GM21528 (cell line): ENCODE data around the gene MZT1.

Source experiments
- ATAC-seq: cut with Tn5 transposase; IDR thresholded peaks from one replicate; pipeline ENCODE4 v1.9.1; 2021; ENCODE audit warnings: mild to moderate bottlenecking, moderate library complexity; ENCODE audit not compliant: unreplicated experiment, low FRiP score

The MZT1 gene

GRCh38 chr13:72689181-72689696 lies 38.2 kb downstream of the MZT1 start:
- ATAC-seq, result no peak

GRCh38 chr13:72686766-72687165 lies 40.7 kb downstream of the MZT1 start:
- ATAC-seq, result no peak

- no peak for ATAC-seq
Measured at GRCh38 chr13:72680353-72680752, 47.1 kb downstream of the MZT1 start.

GRCh38 chr13:72678312-72678711 lies 49.1 kb downstream of the MZT1 start:
- ATAC-seq, result no peak

- no peak for ATAC-seq
Measured at GRCh38 chr13:72677431-72677830, 50.0 kb downstream of the MZT1 start.

GRCh38 chr13:72666391-72666790 lies 61.0 kb downstream of the MZT1 start:
- ATAC-seq, result no peak

GRCh38 chr13:72662548-72662947 lies 64.9 kb downstream of the MZT1 start:
- ATAC-seq, result no peak
